H1 (cell line): ENCODE results near the gene MRPS12. TPM values are rescaled to one million over a fixed set of nuclear protein-coding genes. Genes with fewer than 3 reads are reported as not detected.

Experiments
- CTCF ChIA-PET: fragments of 300-600 bp; sonication (Branson Sonifier 250); formaldehyde crosslinking; loops from one replicate; lab custom pipeline; 2021; ENCODE audit not compliant: partially characterized antibody; lab: Charles Lee
- POLR2A ChIA-PET: fragments of 300-600 bp; sonication (Branson Sonifier 250); formaldehyde crosslinking; loops from one replicate; lab custom pipeline; 2021; ENCODE audit warnings: inconsistent platforms; ENCODE audit not compliant: partially characterized antibody; lab: Charles Lee
- DNase-seq, 2 experiments: peaks; one replicate each; pipeline versions ENCODE4 v3.0.0 to v3.0.0-alpha.2; 2010 to 2022; ENCODE audit warnings: low spot score in 2 of 2, low read depth in 1 of 2, mixed read lengths in 1 of 2
- FAIRE-seq: peaks from 2 replicates; lab custom pipeline; 2011; peaks lifted over from hg19 to GRCh38; lab: Jason Lieb, UNC
- H2AFZ ChIP-seq: 2 replicates; pipeline ENCODE4 v1.8.1; 2012; ENCODE audit warnings: low read length, inconsistent platforms
- H2AK5ac ChIP-seq: 2 replicates; pipeline ENCODE4 v1.6.1; 2013; ENCODE audit warnings: low read depth, low read length
- H2BK120ac ChIP-seq: replicated peaks from 2 replicates; pipeline ENCODE3; 2013; ENCODE audit warnings: low read depth, low read length, inconsistent platforms
- H2BK12ac ChIP-seq: 2 replicates; pipeline ENCODE4 v1.6.1; 2013; ENCODE audit warnings: low read depth, low read length
- H2BK15ac ChIP-seq: 2 replicates; pipeline ENCODE4 v1.6.1; 2013; ENCODE audit warnings: low read length
- H2BK20ac ChIP-seq: 2 replicates; pipeline ENCODE4 v1.6.1; 2013; ENCODE audit warnings: low read length
- H2BK5ac ChIP-seq: 2 replicates; pipeline ENCODE4 v1.6.1; 2013; ENCODE audit warnings: low read depth, low read length
- H3K14ac ChIP-seq: 2 replicates; pipeline ENCODE4 v1.6.1; 2013; ENCODE audit warnings: inconsistent platforms; ENCODE audit not compliant: insufficient read length
- H3K18ac ChIP-seq: 2 replicates; pipeline ENCODE4 v1.6.1; 2013; ENCODE audit warnings: low read length; ENCODE audit errors: extremely low read depth
- H3K23ac ChIP-seq: 2 replicates; pipeline ENCODE4 v1.6.1; 2013; ENCODE audit warnings: inconsistent platforms; ENCODE audit not compliant: insufficient read length
- H3K23me2 ChIP-seq: 2 replicates; pipeline ENCODE4 v1.6.1; 2013; ENCODE audit warnings: low read depth, low read length
- H3K27ac ChIP-seq: 2 replicates; pipeline ENCODE4 v1.6.1; 2011; ENCODE audit warnings: low read depth, low read length, inconsistent platforms
- H3K27me3 ChIP-seq, 4 experiments: replicated peaks in 1 of 4; 1 replicate in 1 of 4; 2 replicates in 3 of 4; pipeline versions ENCODE4 v1.6.1 to v1.8.1; 2011 to 2013; ENCODE audit warnings: low read length in 3 of 4, mild to moderate bottlenecking in 3 of 4, inconsistent platforms in 2 of 4, mixed read lengths in 2 of 4, moderate library complexity in 1 of 4; ENCODE audit not compliant: control insufficient read depth in 3 of 4, insufficient read depth in 3 of 4; ENCODE audit errors: extremely low read depth in 1 of 4
- H3K36me3 ChIP-seq, 4 experiments: 2 replicates each; pipeline versions ENCODE4 v1.6.1 to v1.8.1; 2011 to 2013; ENCODE audit warnings: mild to moderate bottlenecking in 4 of 4, low read length in 3 of 4, moderate library complexity in 2 of 4, control low read depth in 1 of 4, inconsistent platforms in 1 of 4; ENCODE audit not compliant: insufficient read depth in 4 of 4, control insufficient read depth in 2 of 4
- H3K4ac ChIP-seq: replicated peaks from 2 replicates; pipeline ENCODE3; 2013; ENCODE audit warnings: low read length, low read depth, mixed read lengths, inconsistent platforms; ENCODE audit not compliant: insufficient read length
- H3K4me1 ChIP-seq, 4 experiments: replicated peaks in 1 of 4; 1 replicate in 1 of 4; 2 replicates in 3 of 4; pipeline versions ENCODE4 v1.6.1 to v1.8.1; 2011 to 2013; ENCODE audit warnings: low read length in 3 of 4, inconsistent platforms in 2 of 4, mixed read lengths in 1 of 4; ENCODE audit not compliant: insufficient read depth in 4 of 4, control insufficient read depth in 3 of 4
- H3K4me2 ChIP-seq, 2 experiments: 2 replicates each; pipeline versions ENCODE4 v1.6.1 to v1.8.1; 2011 to 2013; ENCODE audit warnings: low read depth in 2 of 2, low read length in 2 of 2, control low read depth in 1 of 2, inconsistent platforms in 1 of 2, mild to moderate bottlenecking in 1 of 2; ENCODE audit not compliant: insufficient read depth in 1 of 2
- H3K4me3 ChIP-seq, 4 experiments: fragments of 200-600, 300-600 bp in 1 of 4; sonication (generic), shearing (Covaris generic), sonication (Bioruptor Twin) in 1 of 4; 2 replicates each; pipeline versions ENCODE4 v1.5.1 to v1.8.1; 2011 to 2016; ENCODE audit warnings: low read length in 4 of 4, low read depth in 3 of 4, control low read depth in 2 of 4, inconsistent platforms in 2 of 4, mild to moderate bottlenecking in 2 of 4, mixed read lengths in 1 of 4, moderate library complexity in 1 of 4; ENCODE audit not compliant: insufficient read depth in 2 of 4; ENCODE audit errors: extremely low read depth in 1 of 4
- H3K56ac ChIP-seq: replicated peaks from 2 replicates; pipeline ENCODE3; 2013; ENCODE audit warnings: low read depth, mild to moderate bottlenecking, mixed read lengths, low read length, inconsistent platforms; ENCODE audit not compliant: insufficient read length
- H3K79me1 ChIP-seq: 2 replicates; pipeline ENCODE4 v1.6.1; 2013; ENCODE audit warnings: low read depth, low read length, control low read depth
- H3K79me2 ChIP-seq, 2 experiments: 2 replicates each; pipeline versions ENCODE4 v1.6.1 to v1.8.1; 2012 to 2013; ENCODE audit warnings: low read length in 2 of 2, mild to moderate bottlenecking in 2 of 2, inconsistent platforms in 1 of 2; ENCODE audit not compliant: insufficient read depth in 2 of 2, control insufficient read depth in 1 of 2
- H3K9ac ChIP-seq, 4 experiments: replicated peaks in 1 of 4; 1 replicate in 1 of 4; 2 replicates in 3 of 4; pipeline versions ENCODE4 v1.6.1 to v1.8.1; 2011 to 2013; ENCODE audit warnings: low read depth in 3 of 4, low read length in 3 of 4, control low read depth in 2 of 4, mild to moderate bottlenecking in 2 of 4, moderate library complexity in 2 of 4, inconsistent platforms in 1 of 4; ENCODE audit errors: extremely low read depth in 1 of 4
- H3K9me3 ChIP-seq, 2 experiments: 2 replicates each; pipeline versions ENCODE4 v1.6.1 to v1.8.1; 2012 to 2013; ENCODE audit warnings: mild to moderate bottlenecking in 2 of 2, moderate library complexity in 2 of 2, control low read depth in 1 of 2, inconsistent platforms in 1 of 2, low read depth in 1 of 2, low read length in 1 of 2, mixed read lengths in 1 of 2; ENCODE audit not compliant: insufficient read depth in 2 of 2
- H4K20me1 ChIP-seq, 2 experiments: replicated peaks in 1 of 2; 2 replicates each; pipeline versions ENCODE3 to v1.8.1; 2011 to 2013; ENCODE audit warnings: inconsistent platforms in 2 of 2, low read length in 2 of 2, mild to moderate bottlenecking in 1 of 2; ENCODE audit not compliant: insufficient read depth in 2 of 2, control insufficient read depth in 1 of 2
- H4K5ac ChIP-seq: 2 replicates; pipeline ENCODE4 v1.6.1; 2013; ENCODE audit warnings: low read length, low read depth, mixed read lengths, inconsistent platforms; ENCODE audit not compliant: insufficient read length
- H4K8ac ChIP-seq: 2 replicates; pipeline ENCODE4 v1.8.0; 2013; ENCODE audit warnings: mild to moderate bottlenecking, moderate library complexity, low read length, inconsistent platforms; ENCODE audit not compliant: insufficient read depth; ENCODE audit errors: extremely low read depth
- H4K91ac ChIP-seq: replicated peaks from 2 replicates; pipeline ENCODE3; 2013; ENCODE audit warnings: low read length, mixed read lengths, inconsistent platforms; ENCODE audit not compliant: insufficient read length
- EGR1 ChIP-seq: IDR thresholded peaks from 2 replicates; pipeline ENCODE4 v1.6.1; 2011; ENCODE audit warnings: low read depth, low read length, borderline replicate concordance
- PHF8 ChIP-seq: fragments of 200-600 bp; sonication (generic); conservative IDR thresholded peaks from 2 replicates; pipeline ENCODE4 v1.7.1; 2012; ENCODE audit warnings: low read depth, mild to moderate bottlenecking, inconsistent platforms, low read length, moderate library complexity
- POLR2A ChIP-seq, 2 experiments: IDR thresholded peaks; 1 replicate in 1 of 2; 2 replicates in 1 of 2; pipeline ENCODE4 v1.6.1; 2011; ENCODE audit warnings: low read depth in 2 of 2, low read length in 2 of 2, mild to moderate bottlenecking in 2 of 2; ENCODE audit errors: control extremely low read depth in 1 of 2
- WGBS, 2 experiments: shearing (Covaris generic) in 1 of 2; methylation state at CpG; one replicate each; pipeline versions ENCODE4 v1.1.6 to v1.1.7; 2013 to 2015; ENCODE audit warnings: low lambda C conversion rate in 2 of 2, mixed read lengths in 2 of 2, inconsistent platforms in 1 of 2, low coverage in 1 of 2, missing lambda C conversion rate in 1 of 2; ENCODE audit not compliant: insufficient replicate concordance in 2 of 2, insufficient coverage in 1 of 2, insufficient read length in 1 of 2; ENCODE audit errors: extremely low coverage in 1 of 2, missing lambda C conversion rate in 1 of 2; 5-methylcytosine and 5-hydroxymethylcytosine counted together
- polyA plus RNA-seq, 7 experiments: library from polyadenylated mRNA; depleted of rRNA in 3 of 7; stranded (reverse) in 5 of 7; unstranded in 2 of 7; fragments of >200 nt in 5 of 7; fragments of 200-250 nt in 2 of 7; gene quantifications; 1 replicate in 5 of 7; 2 replicates in 1 of 7; 4 replicates in 1 of 7; pipeline versions ENCODE4 v1.2.1 to v1.2.3, GENCODE V29; 2011 to 2013; ENCODE audit warnings: missing spikeins in 2 of 7, mixed read lengths in 2 of 7
- total RNA-seq: library from RNA; stranded (reverse); fragmentation: NEBNext Ultra II Directional; extraction: Animal tissue kit (Norgen Biotek cat#: 25700); gene quantifications from 2 replicates; pipeline ENCODE4 v1.2.1, GENCODE V29; 2021

Gene MRPS12
- total and polyA plus RNA-seq, 2 of the 8 experiments (the other 6 are each of a cell fraction or from before 2014, with no cell fraction given) = 79.0 to 175 TPM

DNA sequence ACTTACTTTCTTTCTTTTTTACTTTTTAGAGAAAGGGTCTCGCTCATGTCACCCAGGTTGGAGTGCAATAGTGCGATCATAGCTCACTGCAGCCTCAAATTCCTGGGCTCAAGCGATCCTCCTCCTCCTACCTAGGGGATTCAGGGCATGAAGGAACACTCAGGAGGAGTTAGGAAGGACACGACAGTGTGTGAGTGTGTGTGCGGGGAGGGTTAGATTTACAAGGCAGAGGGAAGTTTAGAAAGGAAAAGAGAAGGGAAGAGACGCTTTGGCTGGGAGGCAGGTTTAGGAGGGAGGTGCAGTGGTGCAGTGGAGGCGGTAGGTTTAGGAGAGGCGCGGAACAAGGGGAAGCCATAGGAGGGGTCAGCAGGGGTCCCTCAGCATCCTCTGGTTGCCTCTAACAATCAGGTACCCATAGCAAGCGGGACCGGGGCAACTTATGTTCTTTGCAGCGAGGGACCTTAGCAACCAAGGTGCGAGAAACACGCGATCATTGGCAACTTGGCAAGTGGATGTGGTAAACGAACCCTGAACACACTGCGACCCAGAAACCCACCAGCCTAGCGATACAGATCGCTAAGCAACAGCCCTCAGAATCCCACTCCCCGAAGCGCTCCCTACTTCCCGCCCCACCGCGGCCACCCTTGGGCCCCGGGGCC lies 31.8 kb upstream of the MRPS12 start:
- H3K36me3 ChIP-seq = no peaks in the 10 kb centered on the region
- no peak for DNase-seq
- peak overlapping the region in 3 of 4 experiments; percentile 26 to 55 (median 29); a peak in 3 of 7 replicates for H3K9ac ChIP-seq
- ChIA-PET CTCF (interaction anchor here (0.6 to 2.9 kb wide), 2 partner anchors 12 to 31 kb away, joined by 3 to 8 read pairs; partner anchors contain the start of genes MRPS12 and SARS2), POLR2A (no interaction called here)
- H2BK12ac ChIP-seq = no peak overlapping the region
- H4K91ac ChIP-seq = no peak overlapping the region
- H3K14ac ChIP-seq = no peak overlapping the region
- no peak overlapping the region for H2BK120ac ChIP-seq
- H2BK5ac ChIP-seq = no peak overlapping the region
- H3K4me2 ChIP-seq = peak overlapping the region; percentile 90 to 94
- no peak overlapping the region for H2BK15ac ChIP-seq
- TF ChIP-seq POLR2A (IDR thresholded peaks at IDR 0.05; ENCODE audit: control extremely low read depth in 1 of 2, low read depth in 2 of 2, low read length in 2 of 2) (no peak), PHF8 (0 out of 2 replicates have a peak, but pooled peaks have one; percentile 10), EGR1 (no peak)
- no peak for FAIRE-seq
- no peaks in the 10 kb centered on the region; the same call in 1 of the 2 replicates for H3K79me1 ChIP-seq
- H4K8ac ChIP-seq = no peak overlapping the region; the same call in 1 of the 2 replicates
- 0 out of 4 replicates have a peak, but pooled peaks cover 0 to 2% of the 10 kb centered on the region in 2 experiments for H3K9me3 ChIP-seq
- no peaks in the 10 kb centered on the region for H4K20me1 ChIP-seq
- H3K27ac ChIP-seq = no peak overlapping the region
- no peak overlapping the region for H3K23ac ChIP-seq
- peak overlapping the region; percentile 74 to 90 (median 84) for H3K4me3 ChIP-seq
- no peak overlapping the region for H2AK5ac ChIP-seq
- peaks cover 0 to 9% (median 4%) of the 10 kb centered on the region in 4 experiments; a peak in 3 of 7 replicates for H3K27me3 ChIP-seq
- WGBS, 2 experiments = 30% methylated on average over 24 of the region's 25 CpGs; no CpG with 5 or more reads in 1 of the 2 experiments
- no peak overlapping the region for H3K4ac ChIP-seq
- H3K18ac ChIP-seq = no peak overlapping the region
- no peak overlapping the region for H2BK20ac ChIP-seq
- no peak overlapping the region for H4K5ac ChIP-seq
- H3K4me1 ChIP-seq = peaks cover 0 to 9% (median 3%) of the 10 kb centered on the region in 4 experiments; a peak in 4 of 7 replicates
- no peak overlapping the region for H3K56ac ChIP-seq
- peaks cover 0 to 16% of the 10 kb centered on the region in 2 experiments; a peak in 2 of 4 replicates for H3K79me2 ChIP-seq
- H3K23me2 ChIP-seq = peaks cover 13% of the 10 kb centered on the region; the same call in 1 of the 2 replicates
- H2AFZ ChIP-seq = peak overlapping the region; percentile 83; the same call in 1 of the 2 replicates
